GM20431 (cell line): ENCODE results near the gene S100A4.

Experiments
- in situ Hi-C: fragments of 300-500 bp; cut with MseI, MboI; formaldehyde crosslinking; loops from one replicate; pipeline ENCODE4 v1.15.0; 2020; ENCODE audit warnings: low sequenced_read_pairs; ENCODE audit not compliant: unreplicated experiment

The S100A4 gene

DNA sequence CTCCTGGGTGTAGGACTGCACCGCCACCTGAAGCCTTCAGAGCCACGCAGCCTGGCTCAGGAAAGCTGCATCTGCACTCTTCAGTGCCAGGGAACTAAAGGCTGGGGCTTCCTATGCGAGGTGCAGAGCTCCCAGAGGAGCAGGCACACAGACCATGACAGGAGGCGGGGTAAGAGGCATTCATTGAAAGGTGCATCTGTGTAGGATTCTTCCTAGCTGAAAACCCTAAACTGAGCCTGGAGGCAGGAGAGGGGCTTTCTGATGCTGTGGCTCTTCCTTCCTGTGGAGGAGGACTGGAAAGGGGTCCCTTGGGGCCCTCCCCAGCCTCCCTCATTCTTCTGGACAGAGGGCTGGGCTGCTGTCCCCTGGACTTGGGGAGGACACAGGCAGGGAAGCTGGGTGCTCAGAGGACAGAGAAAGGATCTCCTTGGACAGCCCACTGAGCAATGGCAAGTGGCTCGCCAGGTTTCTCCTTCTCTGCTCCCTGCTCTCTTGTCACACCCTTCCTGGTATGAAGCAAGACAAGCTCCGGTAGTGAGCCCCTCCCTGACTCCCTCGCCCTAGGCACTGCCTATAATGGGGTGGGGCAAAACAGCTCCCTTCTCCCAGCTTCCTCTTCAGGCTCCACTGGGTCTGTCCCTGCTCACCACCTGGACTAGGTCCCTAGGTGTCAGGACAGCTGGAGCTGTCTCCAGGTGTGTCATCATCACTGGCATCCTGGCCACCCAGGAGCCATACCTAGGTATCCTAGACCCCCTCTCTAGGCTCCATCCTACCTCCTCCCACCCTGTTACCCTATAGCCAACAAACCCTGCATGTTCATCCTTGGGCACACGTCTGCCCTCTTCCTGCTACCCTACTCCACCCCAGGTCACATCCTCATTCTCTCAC, 29.9 kb downstream of the S100A4 start:
- in situ Hi-C loops = no loop called here

DNA sequence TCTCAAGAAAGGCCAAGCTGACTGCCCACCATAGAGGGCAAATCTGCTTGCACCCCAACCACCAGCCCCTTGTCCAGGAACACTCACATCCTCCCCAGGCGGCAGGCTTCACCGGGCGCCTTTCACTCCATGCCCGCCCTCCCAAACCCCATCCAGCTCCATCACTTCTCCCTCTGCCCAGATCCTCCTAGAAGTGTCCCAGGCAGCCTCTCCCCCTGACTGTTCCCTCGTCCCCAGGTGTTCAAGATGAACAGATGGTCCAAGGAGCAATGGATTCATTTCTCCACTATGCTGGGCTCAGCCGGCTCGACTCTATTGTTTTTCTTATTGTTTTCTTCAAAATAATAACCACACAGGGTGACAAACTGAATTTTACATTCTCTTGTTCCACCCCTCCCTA, 31.9 kb downstream of the S100A4 start:
- in situ Hi-C loops = loop anchor here (5.0 kb wide), 1 partner anchor 54 kb away; the partner anchor contains the start of gene S100A2

DNA sequence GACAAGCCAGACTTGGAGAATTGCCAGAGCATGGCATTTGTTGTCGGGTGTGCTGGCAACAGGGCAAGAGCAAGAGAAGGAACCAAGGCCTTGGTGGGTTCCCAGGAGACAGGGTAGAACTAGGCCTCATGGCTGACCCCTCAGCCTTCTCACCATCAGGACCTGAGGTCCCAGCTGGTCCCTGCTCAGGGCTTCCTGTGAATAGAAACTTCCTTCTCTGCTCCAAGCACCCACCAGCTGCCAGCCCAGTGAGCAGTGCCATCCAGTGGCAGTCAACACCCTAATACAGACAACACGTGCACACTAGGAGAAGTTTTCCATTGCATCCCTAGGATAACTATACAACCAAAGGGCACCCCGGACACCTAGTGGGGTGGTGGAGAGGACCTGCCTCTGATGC, 32.6 kb downstream of the S100A4 start:
- in situ Hi-C loops = loop anchor here (5.0 kb wide), 1 partner anchor 54 kb away; the partner anchor contains the start of gene S100A2

GRCh38 chr1:153510984-153511410, 34.6 kb downstream of the S100A4 start:
- in situ Hi-C loops = loop anchor here (5.0 kb wide), 1 partner anchor 56 kb away; the partner anchor contains the start of gene S100A2

GRCh38 chr1:153509729-153510354, 35.8 kb downstream of the S100A4 start:
- in situ Hi-C loops = loop anchor here (5.0 kb wide), 1 partner anchor 57 kb away; the partner anchor contains the start of gene S100A2

GRCh38 chr1:153509036-153509435, 36.6 kb downstream of the S100A4 start:
- in situ Hi-C loops = no loop called here

GRCh38 chr1:153507926-153508583, 37.6 kb downstream of the S100A4 start:
- in situ Hi-C loops = no loop called here

DNA sequence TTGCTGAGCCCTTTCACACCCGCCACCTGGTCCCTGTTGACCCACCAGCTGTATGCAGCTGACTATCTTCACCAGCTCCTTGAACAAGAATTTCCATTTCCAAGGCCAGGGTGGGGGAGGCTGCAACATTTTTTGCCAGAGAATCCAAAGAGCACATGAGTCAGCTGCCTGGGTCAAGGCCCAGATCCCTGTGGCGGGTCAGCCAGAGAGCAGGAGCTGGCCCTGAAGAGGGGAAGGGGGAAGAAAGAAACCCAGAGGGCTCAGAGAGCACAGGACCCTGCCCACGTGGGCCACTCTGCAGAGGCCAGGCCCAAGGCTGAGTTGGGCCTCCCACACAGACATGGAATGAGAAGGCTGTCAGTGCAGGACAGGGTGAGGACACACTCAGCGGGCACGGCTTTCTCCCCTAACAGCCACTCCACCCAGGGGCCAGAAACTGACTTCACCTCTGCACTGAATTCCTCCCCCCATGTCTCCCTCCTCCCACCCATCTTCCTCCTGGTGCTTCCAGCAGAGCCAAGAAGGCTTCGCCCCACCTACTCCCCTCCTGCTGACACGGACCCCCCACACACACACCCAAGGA, 38.7 kb downstream of the S100A4 start:
- in situ Hi-C loops = no loop called here

GRCh38 chr1:153506386-153506785, 39.2 kb downstream of the S100A4 start:
- in situ Hi-C loops = no loop called here

- in situ Hi-C loops = no loop called here
These were observed 40.0 kb downstream of the S100A4 start for GRCh38 chr1:153505576-153505975.

GRCh38 chr1:153503766-153504165, 41.8 kb downstream of the S100A4 start:
- in situ Hi-C loops = no loop called here

GRCh38 chr1:153498746-153499145, 46.9 kb downstream of the S100A4 start:
- in situ Hi-C loops = no loop called here

- in situ Hi-C loops = no loop called here
These were observed 50.1 kb downstream of the S100A4 start for GRCh38 chr1:153495536-153495935.

DNA sequence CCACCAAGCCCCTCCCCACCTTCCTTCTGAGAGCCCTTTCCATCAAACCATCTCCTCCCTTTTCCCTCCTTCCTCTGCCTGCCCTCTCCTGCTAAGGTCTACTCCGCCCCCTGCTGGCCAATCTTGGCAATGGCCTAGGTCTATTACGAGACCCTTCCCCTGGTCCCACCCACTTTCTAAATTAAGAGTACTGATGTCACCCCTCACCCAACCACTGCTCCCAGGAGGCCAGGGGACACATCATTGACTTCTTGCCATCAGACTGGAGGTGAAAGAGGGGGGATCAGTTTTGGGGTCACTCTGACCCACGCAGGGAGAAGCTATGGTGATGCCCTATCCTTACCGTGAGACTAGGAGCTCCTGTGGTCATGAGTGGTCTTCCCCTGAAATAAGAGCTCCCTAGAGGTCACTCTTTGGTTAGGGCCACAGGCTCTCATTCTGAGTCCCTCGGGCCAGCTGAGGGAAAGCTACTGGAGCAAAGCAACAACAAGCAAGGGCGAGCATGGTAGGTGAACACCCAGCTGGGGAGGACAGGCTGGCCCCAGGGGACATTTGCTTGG, 50.5 kb downstream of the S100A4 start:
- in situ Hi-C loops = no loop called here
